BLaER1 (cell line): ENCODE results near the gene TRIM61.
A peak's percentile ranks its signal among the peaks of the same experiment; 100 is the strongest.
"Not testable (repeated sequence)": the region's sequence is repeated elsewhere in the genome, so short reads cannot be mapped to it uniquely, and the experiment has no call there.

ENCODE experiments used
- H3K27ac ChIP-seq: shearing (Covaris generic); formaldehyde crosslinking; 2 replicates; pipeline ENCODE4 v1.8.1; 2022
- H3K27me3 ChIP-seq: shearing (Covaris generic); formaldehyde crosslinking; 2 replicates; pipeline ENCODE4 v1.8.1; 2022
- H3K36me3 ChIP-seq: shearing (Covaris generic); formaldehyde crosslinking; 2 replicates; pipeline ENCODE4 v1.8.1; 2022
- H3K4me1 ChIP-seq: shearing (Covaris generic); formaldehyde crosslinking; 2 replicates; pipeline ENCODE4 v1.8.1; 2022
- H3K4me2 ChIP-seq: shearing (Covaris generic); formaldehyde crosslinking; 2 replicates; pipeline ENCODE4 v1.8.1; 2022
- H3K4me3 ChIP-seq: shearing (Covaris generic); formaldehyde crosslinking; 2 replicates; pipeline ENCODE4 v1.8.1; 2022
- H3K9ac ChIP-seq: shearing (Covaris generic); formaldehyde crosslinking; 2 replicates; pipeline ENCODE4 v1.8.1; 2022
- H3K9me3 ChIP-seq: shearing (Covaris generic); formaldehyde crosslinking; 2 replicates; pipeline ENCODE4 v1.8.1; 2022
- H4K20me1 ChIP-seq: shearing (Covaris generic); formaldehyde crosslinking; 2 replicates; pipeline ENCODE4 v1.8.1; 2022
- Cebpa-rat ChIP-seq: shearing (Covaris generic); IDR thresholded peaks from 2 replicates; pipeline ENCODE4 v1.8.1; 2022

The TRIM61 gene

GRCh38 chr4:164937576-164938270, 39.7 kb downstream of the TRIM61 start:
- H3K4me3 ChIP-seq: no peak overlapping the region
- peaks cover 12% of the 10 kb centered on the region for H3K4me1 ChIP-seq
- no peak overlapping the region for H3K27ac ChIP-seq
- no peaks in the 10 kb centered on the region for H3K27me3 ChIP-seq
- H3K36me3 ChIP-seq: no peaks in the 10 kb centered on the region
- H3K9ac ChIP-seq: no peak overlapping the region
- no peak for TF ChIP-seq Cebpa-rat
- no peak overlapping the region for H3K4me2 ChIP-seq
- no peaks in the 10 kb centered on the region for H3K9me3 ChIP-seq
- no peaks in the 10 kb centered on the region for H4K20me1 ChIP-seq

DNA sequence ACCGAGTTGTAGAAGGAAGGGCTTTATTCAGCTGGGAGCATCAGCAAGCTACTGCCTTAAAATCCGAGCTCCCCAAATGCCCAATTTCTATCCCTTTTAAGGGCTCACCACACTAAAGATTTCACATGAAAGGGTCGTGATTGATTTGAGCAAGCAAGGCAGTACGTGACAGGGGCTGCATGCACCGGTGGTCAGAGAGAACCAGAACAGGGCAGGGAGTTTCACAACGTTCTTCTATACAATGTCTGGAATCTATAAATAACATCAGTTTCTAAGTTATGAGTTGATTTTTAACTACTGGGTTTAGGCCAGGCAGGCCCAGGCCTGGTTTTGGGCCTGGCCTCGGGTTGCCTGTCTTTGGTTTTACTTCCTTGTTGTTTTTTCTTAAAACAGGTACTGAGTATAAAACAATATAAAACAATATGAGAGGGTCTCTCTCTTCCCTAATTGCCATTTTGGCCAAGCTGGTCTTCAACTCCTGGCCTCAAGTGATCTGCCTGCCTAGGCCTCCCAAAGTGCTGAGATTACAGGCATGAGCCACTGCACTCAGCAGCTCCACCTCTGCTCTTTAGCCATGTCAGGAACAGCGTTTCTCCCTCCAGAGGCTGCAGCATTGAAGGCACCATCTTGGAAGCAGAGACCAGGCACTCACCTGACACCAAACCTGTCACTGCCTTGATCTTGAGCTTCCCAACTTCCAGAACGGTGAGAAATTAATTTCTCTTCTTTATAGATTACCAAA, 41.4 kb downstream of the TRIM61 start:
- H3K9ac ChIP-seq: peak overlapping the region; percentile 24; the same call in 1 of the 2 replicates
- H3K27me3 ChIP-seq, H3K4me3 ChIP-seq, H4K20me1 ChIP-seq, H3K9me3 ChIP-seq, H3K36me3 ChIP-seq: not testable (repeated sequence)
- peak overlapping the region; percentile 45 for H3K4me2 ChIP-seq
- H3K27ac ChIP-seq: peak overlapping the region; percentile 46; the same call in 1 of the 2 replicates
- H3K4me1 ChIP-seq: peaks cover 12% of the 10 kb centered on the region

DNA sequence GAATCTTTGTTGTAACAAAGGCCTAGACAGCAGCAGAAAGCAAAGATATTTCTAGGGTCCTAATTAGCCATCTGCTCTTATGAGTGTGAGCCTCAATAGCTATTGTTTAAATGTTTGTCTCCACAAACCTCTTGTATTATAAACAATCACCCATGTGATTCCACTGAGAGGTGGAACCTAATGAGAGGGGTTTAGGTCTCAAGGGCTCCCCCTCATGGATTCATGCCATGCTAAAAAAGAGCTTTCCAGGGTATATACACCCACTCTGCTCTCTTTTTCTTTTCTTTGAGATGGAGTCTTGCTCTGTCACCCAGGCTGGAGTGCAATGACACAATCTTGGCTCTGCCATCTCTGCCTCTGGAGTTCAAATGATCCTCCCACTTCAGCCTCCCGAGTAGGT, 42.1 kb downstream of the TRIM61 start:
- H3K9me3 ChIP-seq: peaks cover 3% of the 10 kb centered on the region; the same call in 1 of the 2 replicates
- peaks cover 12% of the 10 kb centered on the region for H3K4me1 ChIP-seq
- no peak overlapping the region for H3K4me3 ChIP-seq
- H3K4me2 ChIP-seq: peak overlapping the region; percentile 45
- H3K9ac ChIP-seq: no peak overlapping the region
- no peaks in the 10 kb centered on the region for H3K36me3 ChIP-seq
- TF ChIP-seq Cebpa-rat: no peak
- no peaks in the 10 kb centered on the region for H3K27me3 ChIP-seq
- H4K20me1 ChIP-seq: no peaks in the 10 kb centered on the region
- no peak overlapping the region for H3K27ac ChIP-seq

- H3K27ac ChIP-seq: no peak overlapping the region
- TF ChIP-seq Cebpa-rat: no peak
- no peak overlapping the region for H3K4me2 ChIP-seq
- no peak overlapping the region for H3K9ac ChIP-seq
- H3K27me3 ChIP-seq: no peaks in the 10 kb centered on the region
- no peak overlapping the region for H3K4me3 ChIP-seq
- H3K36me3 ChIP-seq: no peaks in the 10 kb centered on the region
- peaks cover 12% of the 10 kb centered on the region for H3K4me1 ChIP-seq
- H3K9me3 ChIP-seq: peaks cover 12% of the 10 kb centered on the region; the same call in 1 of the 2 replicates
- H4K20me1 ChIP-seq: no peaks in the 10 kb centered on the region
Observed at GRCh38 chr4:164933244-164933643, 44.2 kb downstream of the TRIM61 start.

DNA sequence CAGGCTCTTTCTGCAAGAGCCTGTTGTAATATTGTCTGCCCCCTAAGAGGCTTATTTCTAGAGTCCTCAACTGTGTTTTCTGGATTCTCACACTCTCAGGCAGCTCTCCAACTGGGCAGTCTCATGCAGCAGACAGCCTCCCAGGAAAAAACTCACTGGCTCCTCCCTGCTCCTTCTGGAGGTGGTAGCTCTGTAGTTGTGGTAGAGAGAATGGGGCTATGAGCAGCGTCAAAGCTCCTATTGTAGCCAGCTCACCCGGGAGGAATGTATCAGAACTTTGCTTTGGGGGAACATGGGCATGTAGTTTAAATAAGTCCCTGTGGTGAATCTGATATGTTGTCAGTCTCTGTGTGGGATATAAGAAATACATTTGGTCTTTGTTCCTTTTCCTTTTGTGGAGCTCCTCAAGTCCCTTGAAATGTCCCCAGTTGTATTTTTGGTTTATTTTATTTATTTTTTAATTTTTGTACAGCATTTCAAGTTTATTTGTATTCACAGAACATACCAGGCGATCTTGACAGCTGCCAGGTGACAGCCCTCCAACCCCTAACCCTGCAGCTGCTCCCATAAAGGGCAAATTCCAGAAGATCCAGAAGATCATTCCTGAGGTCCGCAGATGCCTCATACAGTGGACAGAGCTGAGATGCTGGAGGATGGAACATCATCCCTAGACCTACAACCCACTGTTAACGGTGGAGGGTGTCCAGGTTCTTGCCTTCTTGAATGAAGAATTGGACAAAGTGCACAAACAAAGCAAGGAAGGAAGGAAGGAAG, 45.7 kb downstream of the TRIM61 start:
- H3K9ac ChIP-seq: no peak overlapping the region
- no peaks in the 10 kb centered on the region for H3K36me3 ChIP-seq
- no peaks in the 10 kb centered on the region for H4K20me1 ChIP-seq
- peaks cover 12% of the 10 kb centered on the region for H3K4me1 ChIP-seq
- H3K27me3 ChIP-seq: no peaks in the 10 kb centered on the region
- no peak for TF ChIP-seq Cebpa-rat
- H3K4me2 ChIP-seq: no peak overlapping the region
- H3K4me3 ChIP-seq: no peak overlapping the region
- peaks cover 12% of the 10 kb centered on the region; the same call in 1 of the 2 replicates for H3K9me3 ChIP-seq
- no peak overlapping the region for H3K27ac ChIP-seq

DNA sequence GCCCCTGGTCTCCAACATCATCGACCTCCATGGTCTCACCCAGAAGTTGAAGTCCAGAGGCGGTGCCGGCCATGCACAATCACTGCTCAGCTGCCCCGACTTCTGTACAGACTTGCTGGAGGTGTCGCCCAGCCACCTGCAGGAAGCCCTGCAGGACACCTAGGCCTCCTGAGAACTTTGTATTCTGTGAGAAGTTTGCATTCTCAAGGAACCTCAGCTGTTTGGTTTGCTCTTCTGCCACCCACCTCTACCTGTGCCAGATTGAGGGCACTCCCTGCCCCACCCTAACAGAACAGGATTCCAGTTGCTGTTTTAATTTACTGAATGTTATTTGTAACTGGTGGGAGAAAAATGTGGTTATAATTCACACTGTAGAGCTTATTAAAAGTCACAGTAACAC, 46.8 kb downstream of the TRIM61 start:
- no peak overlapping the region for H3K27ac ChIP-seq
- no peaks in the 10 kb centered on the region for H4K20me1 ChIP-seq
- no peak overlapping the region for H3K4me3 ChIP-seq
- TF ChIP-seq Cebpa-rat: no peak
- peaks cover 12% of the 10 kb centered on the region; the same call in 1 of the 2 replicates for H3K9me3 ChIP-seq
- H3K9ac ChIP-seq: no peak overlapping the region
- no peaks in the 10 kb centered on the region for H3K27me3 ChIP-seq
- H3K4me1 ChIP-seq: peaks cover 4% of the 10 kb centered on the region
- H3K4me2 ChIP-seq: no peak overlapping the region
- H3K36me3 ChIP-seq: no peaks in the 10 kb centered on the region

- not testable (repeated sequence) for H3K27me3 ChIP-seq, H4K20me1 ChIP-seq, H3K36me3 ChIP-seq
Observed at GRCh38 chr4:164927101-164927500, 50.4 kb downstream of the TRIM61 start.

GRCh38 chr4:164926301-164926700, 51.2 kb downstream of the TRIM61 start:
- Histone ChIP-seq H3K36me3 (no peaks in the 10 kb centered on the region), H3K4me3 (no peak overlapping the region), H3K27me3 (no peaks in the 10 kb centered on the region), H3K9ac (no peak overlapping the region), H3K27ac (no peak overlapping the region), H3K4me2 (no peak overlapping the region), H3K4me1 (no peaks in the 10 kb centered on the region), H3K9me3 (peaks cover 12% of the 10 kb centered on the region; the same call in 1 of the 2 replicates), H4K20me1 (no peaks in the 10 kb centered on the region)
- TF ChIP-seq Cebpa-rat: no peak

More at GRCh38 chr4:164927101-164927500, 50.4 kb downstream of the TRIM61 start:
- not testable (repeated sequence) for H3K27ac ChIP-seq, H3K4me1 ChIP-seq, H3K4me3 ChIP-seq, H3K9ac ChIP-seq, H3K4me2 ChIP-seq
- H3K9me3 ChIP-seq: peaks cover 12% of the 10 kb centered on the region; the same call in 1 of the 2 replicates

GRCh38 chr4:164924670-164925238, 52.7 kb downstream of the TRIM61 start:
- H3K4me1 ChIP-seq: no peaks in the 10 kb centered on the region
- H3K9me3 ChIP-seq: peaks cover 12% of the 10 kb centered on the region; the same call in 1 of the 2 replicates
- no peaks in the 10 kb centered on the region for H3K27me3 ChIP-seq
- no peak overlapping the region for H3K9ac ChIP-seq
- H3K4me3 ChIP-seq: no peak overlapping the region
- no peak for TF ChIP-seq Cebpa-rat
- H4K20me1 ChIP-seq: no peaks in the 10 kb centered on the region
- no peak overlapping the region for H3K27ac ChIP-seq
- H3K4me2 ChIP-seq: no peak overlapping the region
- no peaks in the 10 kb centered on the region for H3K36me3 ChIP-seq
